IPS DF 6.9 (cell line): Measurements from ENCODE around the gene CYP26A1.

Experiments used
- DNase-seq: peaks from one replicate; pipeline ENCODE4 v3.0.0-alpha.2; 2013; ENCODE audit warnings: low read depth, low spot score
- H3K27ac ChIP-seq: one replicate; pipeline ENCODE4 v1.5.1; 2013; ENCODE audit warnings: low read length, control low read depth
- H3K27me3 ChIP-seq: 2 replicates; pipeline ENCODE4 v1.6.1; 2013; ENCODE audit warnings: mild to moderate bottlenecking, low read length; ENCODE audit not compliant: control insufficient read depth, insufficient read depth
- H3K36me3 ChIP-seq: 2 replicates; pipeline ENCODE4 v1.6.1; 2013; ENCODE audit warnings: low read length; ENCODE audit not compliant: control insufficient read depth, insufficient read depth
- H3K4me1 ChIP-seq: 2 replicates; pipeline ENCODE4 v1.6.1; 2013; ENCODE audit warnings: low read length; ENCODE audit not compliant: control insufficient read depth, insufficient read depth
- H3K4me3 ChIP-seq: 2 replicates; pipeline ENCODE4 v1.5.1; 2013; ENCODE audit warnings: mild to moderate bottlenecking, low read length
- H3K9me3 ChIP-seq: 2 replicates; pipeline ENCODE4 v1.6.1; 2013; ENCODE audit warnings: low read length, inconsistent platforms; ENCODE audit not compliant: control insufficient read depth, insufficient read depth
- WGBS: extraction: QIAGEN DNeasy Blood & Tissue Kit; methylation state at CpG from one replicate; pipeline ENCODE4 v1.1.7; 2013; ENCODE audit warnings: mixed read lengths, missing lambda C conversion rate; ENCODE audit not compliant: insufficient read length, insufficient coverage; 5-methylcytosine and 5-hydroxymethylcytosine counted together

Gene CYP26A1, protein sequence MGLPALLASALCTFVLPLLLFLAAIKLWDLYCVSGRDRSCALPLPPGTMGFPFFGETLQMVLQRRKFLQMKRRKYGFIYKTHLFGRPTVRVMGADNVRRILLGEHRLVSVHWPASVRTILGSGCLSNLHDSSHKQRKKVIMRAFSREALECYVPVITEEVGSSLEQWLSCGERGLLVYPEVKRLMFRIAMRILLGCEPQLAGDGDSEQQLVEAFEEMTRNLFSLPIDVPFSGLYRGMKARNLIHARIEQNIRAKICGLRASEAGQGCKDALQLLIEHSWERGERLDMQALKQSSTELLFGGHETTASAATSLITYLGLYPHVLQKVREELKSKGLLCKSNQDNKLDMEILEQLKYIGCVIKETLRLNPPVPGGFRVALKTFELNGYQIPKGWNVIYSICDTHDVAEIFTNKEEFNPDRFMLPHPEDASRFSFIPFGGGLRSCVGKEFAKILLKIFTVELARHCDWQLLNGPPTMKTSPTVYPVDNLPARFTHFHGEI

DNA sequence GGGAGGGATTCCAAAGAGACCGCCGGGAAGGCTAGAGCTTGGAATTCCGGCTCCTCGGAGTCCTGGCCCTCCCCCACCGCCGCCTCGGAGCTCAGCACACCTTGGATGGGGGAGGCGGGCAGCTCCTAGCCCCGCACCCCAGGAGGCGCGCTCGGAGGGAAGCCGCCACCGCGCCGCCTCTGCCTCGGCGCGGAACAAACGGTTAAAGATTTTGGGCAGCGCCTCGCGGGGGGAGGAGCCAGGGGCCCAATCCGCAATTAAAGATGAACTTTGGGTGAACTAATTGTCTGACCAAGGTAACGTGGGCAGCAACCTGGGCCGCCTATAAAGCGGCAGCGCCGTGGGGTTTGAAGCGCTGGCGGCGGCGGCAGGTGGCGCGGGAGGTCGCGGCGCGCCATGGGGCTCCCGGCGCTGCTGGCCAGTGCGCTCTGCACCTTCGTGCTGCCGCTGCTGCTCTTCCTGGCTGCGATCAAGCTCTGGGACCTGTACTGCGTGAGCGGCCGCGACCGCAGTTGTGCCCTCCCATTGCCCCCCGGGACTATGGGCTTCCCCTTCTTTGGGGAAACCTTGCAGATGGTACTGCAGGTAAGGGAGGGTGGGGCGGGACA is at the start of gene CYP26A1:
TSS of gene CYP26A1 (plus strand) at position 355 of the 608 bp plus-strand sequence. CDS start at position 397, 42 bp downstream.
- Histone ChIP-seq H3K27ac (no peak within 1 kb of the TSS), H3K36me3 (no peaks in the 10 kb centered on the region), H3K9me3 (no peaks in the 10 kb centered on the region), H3K4me1 (peaks cover 16% of the 10 kb centered on the region), H3K4me3 (peak within 1 kb of the TSS; percentile 38; the same call in 1 of the 2 replicates), H3K27me3 (peaks cover 71% of the 10 kb centered on the region)
- DNase-seq, result no peak
- WGBS, result no CpG with 5 or more reads among the region's 52 CpGs

DNA sequence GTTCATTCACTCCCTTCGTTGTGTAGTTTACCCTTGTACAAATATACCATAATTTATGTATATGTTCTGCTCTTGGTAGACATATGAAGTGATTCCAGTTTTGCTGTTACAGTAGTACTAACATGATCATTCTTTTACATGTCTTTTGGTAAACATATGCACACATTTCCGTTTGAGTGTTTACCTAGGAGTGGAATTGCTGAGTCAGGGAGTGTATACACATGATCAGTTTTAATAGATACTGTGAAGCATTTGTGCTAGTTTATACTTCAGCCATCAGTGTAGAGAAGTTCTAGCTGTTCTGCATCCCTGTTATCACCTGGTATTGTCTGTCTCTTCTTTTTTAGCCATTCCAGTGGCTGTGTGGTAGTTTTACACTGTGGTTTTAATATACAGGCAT is 47.6 kb upstream of the CYP26A1 start:
- Histone ChIP-seq H3K36me3 (no peaks in the 10 kb centered on the region), H3K4me1 (no peaks in the 10 kb centered on the region), H3K9me3 (no peaks in the 10 kb centered on the region), H3K4me3 (no peak overlapping the region), H3K27me3 (no peaks in the 10 kb centered on the region), H3K27ac (no peak overlapping the region)
- no peak for DNase-seq
- WGBS, result no CpG with 5 or more reads among the region's 2 CpGs

DNA sequence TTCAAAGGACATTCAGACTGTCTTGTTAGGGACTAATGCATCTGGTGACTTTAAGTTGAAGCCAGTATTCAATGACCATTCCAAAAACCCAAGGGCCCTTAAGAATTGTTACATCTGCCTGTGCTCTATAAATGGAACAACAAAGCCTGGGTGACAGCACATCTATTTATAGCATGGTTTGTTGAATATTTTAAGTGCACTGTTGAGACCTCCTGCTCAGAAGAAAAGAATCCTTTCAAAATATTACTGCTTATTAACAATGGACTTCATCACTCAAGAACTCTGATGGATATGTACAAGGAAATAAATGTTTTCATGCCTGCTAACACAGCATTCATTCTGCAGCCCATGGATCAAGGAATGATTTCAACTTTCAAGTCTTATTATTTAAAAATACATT is 46.2 kb upstream of the CYP26A1 start:
- Histone ChIP-seq H3K4me1 (no peaks in the 10 kb centered on the region), H3K9me3 (no peaks in the 10 kb centered on the region), H3K27me3 (no peaks in the 10 kb centered on the region), H3K4me3 (no peak overlapping the region), H3K27ac (no peak overlapping the region), H3K36me3 (no peaks in the 10 kb centered on the region)
- DNase-seq, result no peak

DNA sequence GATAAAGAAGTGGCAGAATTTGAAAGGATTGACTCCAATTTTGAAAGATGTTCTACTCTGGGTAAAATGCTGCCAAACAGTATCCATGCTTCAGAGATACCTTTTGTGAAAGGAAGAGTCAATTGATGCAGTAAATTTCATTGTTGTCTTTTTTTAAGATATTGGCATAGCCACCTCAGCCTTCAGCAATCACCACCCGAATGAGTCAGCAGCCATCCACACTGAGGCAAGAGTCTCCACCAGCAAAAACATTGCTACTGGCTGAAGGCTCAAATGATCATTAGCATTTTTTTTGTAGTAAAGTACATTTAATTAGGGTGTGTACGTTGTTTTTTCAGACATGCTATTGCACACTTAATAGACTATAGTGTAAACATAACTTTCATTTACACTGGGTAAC is 44.8 kb upstream of the CYP26A1 start:
- Histone ChIP-seq H3K4me3 (no peak overlapping the region), H3K9me3 (no peaks in the 10 kb centered on the region), H3K36me3 (no peaks in the 10 kb centered on the region), H3K27me3 (no peaks in the 10 kb centered on the region), H3K27ac (no peak overlapping the region), H3K4me1 (no peaks in the 10 kb centered on the region)
- WGBS, result no CpG with 5 or more reads among the region's 2 CpGs
- no peak for DNase-seq

DNA sequence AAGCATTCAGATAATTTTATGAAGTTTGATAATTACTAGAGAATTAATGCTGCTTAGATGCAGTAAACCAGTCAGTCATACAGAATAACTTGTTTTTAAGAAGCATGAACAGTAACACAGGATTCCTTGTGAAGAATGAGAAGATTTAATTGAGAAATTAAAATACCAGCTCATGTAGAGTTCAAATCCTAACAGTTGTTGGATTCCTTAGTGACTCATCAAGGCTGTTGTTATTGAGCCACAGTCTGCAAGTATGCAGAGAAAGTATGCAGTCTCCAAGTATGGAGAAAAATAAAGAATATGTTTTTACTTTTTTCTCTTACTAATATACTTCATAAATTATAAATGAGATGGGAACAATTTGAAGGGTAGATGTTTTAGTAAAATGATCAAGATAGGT is 43.3 kb upstream of the CYP26A1 start:
- no peaks in the 10 kb centered on the region for H3K36me3 ChIP-seq
- H3K4me3 ChIP-seq, result no peak overlapping the region
- H3K9me3 ChIP-seq, result no peaks in the 10 kb centered on the region
- no peaks in the 10 kb centered on the region for H3K4me1 ChIP-seq
- DNase-seq, result no peak
- no peaks in the 10 kb centered on the region for H3K27me3 ChIP-seq
- H3K27ac ChIP-seq, result no peak overlapping the region

DNA sequence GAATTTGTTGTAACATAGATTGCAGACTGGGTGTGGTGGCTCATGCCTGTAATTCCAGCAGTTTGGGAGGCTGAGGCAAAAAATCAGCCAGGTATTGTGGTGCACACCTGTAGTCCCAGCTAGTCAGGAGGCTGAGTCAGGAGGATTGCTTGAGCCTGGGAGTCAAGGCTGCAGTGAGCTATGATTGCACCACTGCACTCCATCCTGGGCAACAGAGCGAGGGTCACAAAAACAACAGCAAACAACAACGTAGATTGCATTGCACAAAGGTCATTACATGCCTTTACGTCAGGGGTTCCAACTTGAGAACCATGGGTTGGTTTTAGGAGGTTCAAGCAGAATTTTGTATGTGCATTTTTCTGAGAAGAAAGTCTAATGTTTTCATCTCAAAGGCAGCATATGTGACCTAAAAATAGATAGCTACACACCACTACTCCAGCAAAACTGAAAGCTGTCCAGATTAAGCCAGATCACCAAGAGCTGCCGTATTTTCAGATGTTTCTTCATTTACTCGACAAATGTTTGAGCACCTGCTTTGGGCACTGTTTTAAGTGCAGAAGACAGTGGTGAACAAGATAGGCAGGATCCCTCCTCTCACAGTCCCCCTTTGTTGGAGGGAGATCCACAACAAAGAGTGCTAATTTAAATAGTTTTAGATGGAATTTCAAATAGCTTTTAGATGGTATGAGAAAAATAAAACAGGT is 41.4 kb upstream of the CYP26A1 start:
- H3K4me1 ChIP-seq, result no peaks in the 10 kb centered on the region
- no peaks in the 10 kb centered on the region for H3K27me3 ChIP-seq
- no peak overlapping the region for H3K4me3 ChIP-seq
- no peak overlapping the region for H3K27ac ChIP-seq
- no peak for DNase-seq
- H3K9me3 ChIP-seq, result no peaks in the 10 kb centered on the region
- no peaks in the 10 kb centered on the region for H3K36me3 ChIP-seq
- no CpG with 5 or more reads among the region's 5 CpGs for WGBS

DNA sequence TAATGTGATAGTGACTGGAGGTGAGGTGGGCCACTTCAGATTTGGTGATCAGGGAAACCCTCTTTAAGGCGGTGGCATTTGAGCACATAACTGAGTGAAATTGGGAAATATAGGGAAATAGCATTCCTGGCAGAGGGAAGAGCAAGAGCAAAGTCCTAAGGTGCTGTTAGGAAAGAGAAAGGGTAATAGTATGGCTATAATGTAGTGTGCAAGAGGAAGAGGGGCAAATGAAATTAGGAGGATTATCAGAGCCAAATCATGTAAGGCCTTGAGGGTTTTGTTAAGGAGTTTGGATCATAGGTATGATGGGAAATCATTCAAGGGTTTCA is 40.9 kb upstream of the CYP26A1 start:
- no peak overlapping the region for H3K27ac ChIP-seq
- no CpG with 5 or more reads among the region's 1 CpG for WGBS

DNA sequence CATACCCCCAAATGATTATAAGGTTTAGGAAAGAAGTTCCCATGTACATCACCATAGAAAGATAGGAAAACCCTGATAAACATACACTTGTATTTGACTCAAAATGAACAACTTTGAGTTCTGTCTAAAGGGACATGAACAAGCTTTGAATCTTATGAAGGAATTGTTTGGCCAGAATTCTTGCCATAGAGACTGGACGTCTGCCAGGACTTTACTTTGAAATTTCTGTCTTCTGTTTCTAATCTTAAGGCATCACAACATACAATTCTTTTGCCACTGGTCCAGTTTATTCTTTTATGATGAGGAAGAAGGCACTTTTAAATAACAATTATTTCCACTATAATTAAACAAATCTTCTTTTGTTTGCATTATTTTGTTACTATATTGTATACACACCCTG is 39.3 kb upstream of the CYP26A1 start:
- Histone ChIP-seq H3K27ac (no peak overlapping the region), H3K9me3 (no peaks in the 10 kb centered on the region), H3K4me1 (no peaks in the 10 kb centered on the region), H3K4me3 (no peak overlapping the region), H3K36me3 (no peaks in the 10 kb centered on the region), H3K27me3 (no peaks in the 10 kb centered on the region)
- DNase-seq, result no peak
- WGBS, result no CpG with 5 or more reads among the region's 1 CpG

More for the DNA sequence above, 40.9 kb upstream of the CYP26A1 start:
- DNase-seq, result no peak
- no peaks in the 10 kb centered on the region for H3K4me1 ChIP-seq
- H3K4me3 ChIP-seq, result no peak overlapping the region
- no peaks in the 10 kb centered on the region for H3K27me3 ChIP-seq
- no peaks in the 10 kb centered on the region for H3K9me3 ChIP-seq
- no peaks in the 10 kb centered on the region for H3K36me3 ChIP-seq

DNA sequence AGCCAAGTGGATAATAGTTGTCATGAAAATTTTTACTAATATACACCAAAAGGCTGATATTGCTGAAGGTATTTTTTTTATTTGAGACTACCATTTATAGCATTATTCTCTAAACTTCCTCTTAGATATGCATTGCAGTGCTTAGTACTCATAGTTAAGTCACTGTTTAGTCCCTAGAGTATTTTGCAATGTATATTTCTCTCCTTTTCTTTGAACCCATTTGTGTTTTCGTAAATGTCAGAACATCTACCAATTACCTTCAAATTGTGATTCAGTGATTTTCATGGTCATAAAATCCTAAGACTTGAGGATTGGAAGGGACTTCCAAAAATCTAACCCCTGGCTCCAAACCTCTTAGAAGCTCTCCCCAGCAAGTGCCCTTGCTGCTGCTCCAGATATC is 34.6 kb upstream of the CYP26A1 start:
- Histone ChIP-seq H3K4me3 (no peak overlapping the region), H3K36me3 (no peaks in the 10 kb centered on the region), H3K9me3 (no peaks in the 10 kb centered on the region), H3K27ac (no peak overlapping the region), H3K4me1 (no peaks in the 10 kb centered on the region), H3K27me3 (no peaks in the 10 kb centered on the region)
- WGBS, result no CpG with 5 or more reads among the region's 1 CpG
- DNase-seq, result no peak

DNA sequence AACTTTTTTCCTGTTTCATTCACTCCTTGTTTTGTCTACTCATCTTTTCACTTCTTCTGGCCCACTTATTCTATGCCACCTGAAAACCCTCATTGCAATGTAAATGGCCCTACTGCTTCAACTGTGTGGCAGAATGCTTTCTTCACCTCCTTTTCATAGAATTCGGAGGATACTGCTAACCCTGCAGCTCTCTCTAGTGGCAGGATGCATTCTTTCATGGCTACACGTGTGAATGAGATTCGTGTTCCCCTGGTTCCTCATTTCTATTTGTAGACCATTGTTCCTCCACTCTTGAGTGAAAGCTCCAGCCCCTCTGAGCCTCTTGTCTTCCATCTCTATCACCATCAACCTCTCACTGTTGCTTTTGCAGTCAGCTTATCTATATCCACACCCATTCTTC is 34.0 kb upstream of the CYP26A1 start:
- no peak for DNase-seq
- H3K4me1 ChIP-seq, result no peaks in the 10 kb centered on the region
- H3K36me3 ChIP-seq, result no peaks in the 10 kb centered on the region
- no peaks in the 10 kb centered on the region for H3K27me3 ChIP-seq
- H3K27ac ChIP-seq, result no peak overlapping the region
- no peaks in the 10 kb centered on the region for H3K9me3 ChIP-seq
- WGBS, result no CpG with 5 or more reads among the region's 3 CpGs
- H3K4me3 ChIP-seq, result no peak overlapping the region
